Activated CD4-positive, CD25-positive, alpha-beta regulatory T cell treated with anti-CD3 and anti-CD28 coated beads, Interleukin-2, amount 50 U/mL, for 72 hours (primary cell): ENCODE results near the gene COX5A.
"Not testable (repeated sequence)": the region's sequence is repeated elsewhere in the genome, so short reads cannot be mapped to it uniquely, and the experiment has no call there.

Experiments
- DNase-seq: peaks from one replicate; pipeline ENCODE4 v3.0.0; 2021

The COX5A gene

DNA sequence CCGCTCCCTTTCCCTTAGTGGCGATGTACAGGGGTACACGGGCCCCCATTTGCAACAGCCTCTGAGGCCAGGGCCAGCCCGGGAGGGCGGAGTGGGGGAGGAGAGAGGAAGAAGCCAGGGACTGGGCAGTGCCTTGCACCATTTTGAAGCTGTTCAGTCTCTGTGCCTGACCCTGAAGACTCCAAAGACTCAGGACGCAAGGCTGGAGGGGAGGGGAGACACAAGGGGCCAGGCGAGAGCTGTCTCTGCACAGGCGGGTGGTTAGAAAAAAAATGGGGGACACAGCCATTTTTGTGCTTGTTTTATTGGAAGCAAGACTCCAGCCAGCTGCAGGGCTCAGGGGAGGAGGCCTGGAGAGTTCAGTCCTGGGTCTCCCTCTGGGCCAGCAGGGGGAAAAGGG, 17.1 kb upstream of the COX5A start:
- DNase-seq, result no peak

DNA sequence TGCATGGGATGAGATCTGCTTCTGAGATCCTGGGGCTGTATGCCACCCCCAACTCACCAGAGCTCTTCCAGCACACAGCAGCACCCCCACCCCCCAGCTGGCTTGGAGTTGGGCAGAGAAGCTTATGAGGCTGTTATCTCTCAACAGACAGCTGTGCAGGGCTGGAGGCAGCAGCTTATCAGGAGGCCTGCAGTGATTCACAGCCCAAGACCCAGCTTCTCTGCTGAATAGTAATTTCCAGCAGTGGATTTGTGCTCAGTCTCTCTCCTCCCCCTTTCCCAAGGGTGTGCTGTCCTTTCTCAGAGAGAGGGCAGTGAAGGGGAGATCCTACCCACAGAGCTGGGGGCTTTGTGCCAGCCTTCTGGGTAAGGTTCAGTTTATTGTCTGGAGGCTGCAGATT, 16.6 kb upstream of the COX5A start:
- no peak for DNase-seq

DNA sequence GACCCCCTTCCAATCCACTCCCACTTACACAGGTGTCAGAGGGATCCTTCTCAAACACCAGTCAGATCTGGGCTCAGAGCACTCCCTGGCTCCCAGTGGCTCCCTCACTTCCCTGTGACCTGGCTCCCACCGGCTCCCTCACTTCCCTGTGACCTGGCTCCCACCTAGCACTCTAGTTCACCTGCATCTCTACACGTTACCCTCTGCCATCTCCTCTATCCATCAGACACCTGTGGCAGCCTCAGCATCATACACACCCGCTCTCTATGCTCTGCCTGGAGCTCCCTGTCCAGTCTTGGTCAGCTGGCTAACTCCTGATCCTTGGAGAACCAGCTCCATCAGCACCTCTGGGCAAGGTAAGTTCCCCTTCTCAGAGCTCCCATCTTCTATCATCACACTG, 13.1 kb upstream of the COX5A start:
- DNase-seq, result no peak

DNA sequence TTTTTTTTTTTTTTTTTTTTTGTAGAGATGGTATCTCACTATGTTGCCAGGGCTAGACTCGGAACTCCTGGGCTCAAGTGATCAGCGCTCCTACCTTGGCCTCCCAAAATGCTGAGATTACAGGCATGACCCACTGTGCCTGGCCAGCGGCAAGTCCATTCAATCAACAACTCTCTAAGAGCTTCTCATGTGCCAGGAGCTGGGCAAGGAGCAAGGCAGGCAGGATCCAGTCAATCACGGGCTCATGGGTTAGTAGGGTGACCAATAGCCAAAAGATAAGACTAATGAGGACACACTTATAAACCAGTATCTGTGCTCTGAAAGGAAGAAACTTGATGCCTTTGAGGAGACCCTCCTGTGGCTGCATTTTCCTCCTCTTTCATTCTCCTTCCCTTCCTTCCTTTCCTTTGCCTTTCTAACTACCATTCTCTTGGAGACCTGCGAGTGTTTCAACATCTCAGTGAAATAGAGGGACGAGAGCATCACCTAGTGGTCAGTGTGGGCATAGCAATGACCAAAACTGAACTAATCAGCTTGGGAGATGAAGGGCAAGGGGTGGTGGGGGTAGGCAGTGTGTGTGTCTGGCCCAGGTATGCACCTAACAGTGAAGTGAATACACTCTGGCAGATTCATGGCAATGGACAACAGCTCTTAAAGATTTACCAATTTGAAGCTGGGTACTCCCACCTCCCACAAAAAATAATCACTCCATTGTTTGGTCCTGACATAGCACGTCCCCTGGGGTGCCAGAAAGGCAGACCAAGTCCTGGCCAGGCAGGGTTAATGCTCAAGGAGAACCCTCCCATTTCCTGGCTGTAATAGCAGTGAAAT, 12.4 kb upstream of the COX5A start:
- DNase-seq, result peak; percentile 80

DNA sequence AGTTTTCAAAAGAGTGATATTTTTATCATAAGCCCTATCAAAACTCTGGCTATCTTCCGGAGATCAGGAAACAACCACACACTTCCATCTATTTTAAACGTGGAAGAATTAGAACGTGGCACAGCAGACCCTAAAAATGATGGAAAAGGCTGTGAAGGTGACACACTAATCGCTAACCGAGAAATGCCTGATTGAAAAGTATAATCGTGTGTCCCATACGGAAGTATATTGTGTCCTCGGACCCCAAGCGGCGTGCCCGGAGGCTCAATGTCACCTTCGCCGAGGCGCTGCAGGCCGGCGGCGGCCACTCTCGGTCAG, 642 bp downstream of the COX5A start:
- DNase-seq, result no peak

DNA sequence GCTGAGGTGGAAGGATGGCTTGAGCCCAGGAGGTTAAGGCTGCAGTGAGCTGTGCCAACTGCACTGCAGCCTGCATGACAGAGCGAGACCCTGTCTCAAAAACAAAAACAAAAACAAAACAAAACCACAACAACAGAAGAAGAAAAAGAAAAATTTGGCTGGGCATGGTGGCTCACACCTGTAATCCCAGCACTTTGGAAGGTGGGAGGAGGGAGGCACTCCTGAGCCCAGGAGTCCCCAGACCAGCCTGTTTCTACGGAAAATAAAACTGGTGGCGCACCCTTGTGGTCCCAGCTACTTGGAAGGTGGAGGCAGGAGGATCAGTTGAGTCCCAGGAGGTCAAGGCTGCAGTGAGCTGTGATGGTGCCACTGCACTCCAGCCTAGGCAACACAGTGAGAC, 2.7 kb downstream of the COX5A start:
- DNase-seq, result not testable (repeated sequence)

DNA sequence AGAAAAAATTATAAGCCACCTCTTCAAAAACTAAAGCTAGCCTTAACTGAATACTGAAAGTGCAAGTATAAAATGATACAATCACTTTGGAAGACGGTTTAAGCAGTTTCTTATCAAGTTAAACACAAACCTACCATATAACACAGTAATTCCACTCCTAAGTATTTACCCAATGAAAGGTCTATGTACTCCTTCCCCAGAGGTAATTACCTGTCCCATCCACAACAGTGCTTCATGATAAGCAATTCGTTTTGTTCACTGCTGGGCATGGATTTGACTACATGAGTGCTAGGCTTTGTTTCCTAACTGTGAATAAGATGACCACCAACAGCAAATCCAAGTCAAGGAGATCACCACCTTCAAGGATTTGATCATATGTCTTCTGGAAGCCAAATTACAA, 4.3 kb downstream of the COX5A start:
- no peak for DNase-seq

DNA sequence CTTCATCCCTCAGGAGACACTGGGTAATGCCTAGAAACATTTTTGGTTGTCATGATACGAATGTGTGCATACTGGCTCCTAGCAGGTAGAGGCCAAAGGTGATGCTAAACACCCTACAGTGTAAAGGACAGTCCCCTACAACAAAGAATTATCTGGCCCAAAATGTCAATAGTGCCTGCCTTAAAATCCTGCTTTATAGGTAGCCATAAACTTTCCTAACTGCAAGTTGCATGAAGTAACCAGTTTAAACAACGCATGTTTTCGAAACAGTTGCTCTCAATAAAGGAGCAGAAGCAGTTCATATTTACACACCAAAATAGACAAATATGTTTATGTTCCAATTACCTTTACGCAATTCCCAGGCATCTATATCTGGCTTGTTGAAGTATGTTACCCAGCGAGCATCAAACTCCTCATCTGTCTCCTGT, 9.1 kb downstream of the COX5A start:
- no peak for DNase-seq

DNA sequence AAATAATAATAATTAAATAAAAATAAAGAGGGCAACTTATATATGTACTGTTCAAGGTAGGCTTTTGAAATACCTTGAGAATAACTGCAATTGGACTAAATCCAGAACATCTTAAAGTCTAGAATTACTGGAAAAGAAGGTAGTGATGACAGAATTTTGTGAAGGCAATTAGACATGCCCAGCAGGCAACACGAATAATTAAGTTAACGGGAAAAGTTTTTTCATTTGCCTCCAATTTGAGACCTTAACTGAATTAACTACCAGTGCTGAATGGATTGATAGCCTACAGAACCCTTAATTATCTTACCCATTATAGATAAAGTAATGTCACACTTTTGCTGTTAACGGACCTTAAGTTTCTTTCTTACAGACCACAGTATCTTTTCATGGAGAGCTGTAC, 13.3 kb downstream of the COX5A start:
- DNase-seq, result no peak

DNA sequence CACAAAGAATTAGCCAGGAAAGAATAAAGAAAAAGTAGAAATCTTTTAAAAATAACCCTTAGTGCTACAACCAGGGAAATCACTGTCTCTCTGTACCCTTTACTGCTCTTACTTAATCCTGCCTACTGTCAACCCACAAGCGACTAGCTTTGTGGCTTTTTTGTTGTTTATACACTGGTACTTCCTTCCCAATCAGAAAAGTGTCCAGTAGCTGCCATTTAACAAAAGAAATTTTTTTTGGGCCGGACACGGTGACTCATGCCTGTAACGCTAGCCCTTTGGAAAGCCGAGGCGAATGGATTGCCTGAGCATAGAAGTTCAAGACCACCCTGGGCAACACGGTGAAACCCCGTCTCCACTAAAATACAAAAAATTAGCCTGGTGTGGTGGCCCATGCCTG, 17.4 kb downstream of the COX5A start:
- DNase-seq, result no peak

DNA sequence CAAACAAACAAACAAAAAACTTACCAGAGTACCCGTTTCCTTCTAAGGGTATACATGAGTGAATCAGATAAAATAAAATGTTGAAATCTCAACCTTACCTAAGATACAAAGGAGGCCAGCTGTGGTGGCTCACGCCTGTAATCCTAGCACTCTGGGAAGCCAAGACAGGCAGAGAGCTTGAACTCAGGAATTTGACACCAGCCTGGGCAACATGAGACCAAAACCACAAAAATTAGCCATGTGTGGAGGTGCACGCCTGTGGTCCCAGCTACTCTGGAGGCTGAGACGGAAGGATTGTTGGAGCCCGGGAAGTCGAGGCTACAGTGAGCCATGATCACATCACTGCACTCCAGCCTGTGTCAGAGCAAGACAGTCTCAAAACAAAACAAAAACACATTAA, 20.2 kb downstream of the COX5A start:
- DNase-seq, result no peak

DNA sequence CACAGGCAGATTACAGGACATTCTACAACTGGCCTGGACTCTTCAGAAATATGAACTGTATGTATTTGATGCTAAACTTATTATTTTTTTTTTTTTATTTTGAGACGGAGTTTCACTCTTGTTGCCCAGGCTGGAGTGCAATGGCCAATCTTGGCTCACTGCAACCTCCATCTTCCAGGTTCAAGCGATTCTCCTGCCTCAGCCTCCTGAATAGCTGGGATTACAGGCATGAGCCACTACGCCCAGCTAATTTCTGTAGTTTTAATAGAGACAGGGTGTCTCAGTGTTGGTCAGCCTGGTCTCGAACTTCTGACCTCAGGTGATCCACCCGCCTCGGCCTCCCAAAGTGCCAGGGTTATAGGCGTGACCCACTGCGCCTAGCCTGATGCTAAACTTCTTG, 24.1 kb downstream of the COX5A start:
- DNase-seq, result not testable (repeated sequence)

DNA sequence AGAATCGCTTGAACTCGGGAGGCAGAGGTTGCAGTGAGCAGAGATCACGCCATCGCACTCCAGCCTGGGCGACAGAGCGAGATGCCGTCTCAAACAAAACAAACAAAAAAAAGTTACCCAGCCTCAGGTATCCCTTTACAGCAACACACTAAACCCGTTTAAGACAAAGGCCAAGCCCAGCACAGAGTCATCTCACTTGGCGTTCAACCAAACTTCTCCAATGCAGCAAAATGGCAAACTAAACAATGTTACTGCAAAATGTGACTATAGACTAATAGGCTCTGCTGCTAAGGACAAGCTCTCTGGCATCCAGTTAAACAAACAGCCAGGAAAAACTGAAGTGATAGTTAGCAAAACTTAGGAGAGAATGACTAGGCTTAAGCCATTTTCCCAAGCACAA, 24.8 kb downstream of the COX5A start:
- DNase-seq, result no peak

DNA sequence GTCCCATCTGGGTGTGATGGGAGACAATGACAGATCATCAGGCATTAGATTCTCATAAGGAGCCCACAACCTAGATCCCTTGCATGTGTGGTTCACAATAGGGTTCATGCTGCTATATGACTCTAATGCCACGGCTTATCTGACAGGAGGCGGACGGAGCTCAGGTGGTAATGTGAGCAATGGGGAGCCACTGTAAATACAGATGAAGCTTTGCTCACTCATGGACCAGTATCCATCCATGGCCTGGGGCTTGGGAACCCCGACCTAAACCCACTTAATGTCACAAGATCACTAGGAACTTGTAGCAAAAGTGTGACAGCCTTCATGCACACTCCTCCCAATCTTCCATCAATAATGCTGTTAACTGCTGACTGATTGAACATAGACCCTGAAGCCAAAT, 29.2 kb downstream of the COX5A start:
- no peak for DNase-seq

DNA sequence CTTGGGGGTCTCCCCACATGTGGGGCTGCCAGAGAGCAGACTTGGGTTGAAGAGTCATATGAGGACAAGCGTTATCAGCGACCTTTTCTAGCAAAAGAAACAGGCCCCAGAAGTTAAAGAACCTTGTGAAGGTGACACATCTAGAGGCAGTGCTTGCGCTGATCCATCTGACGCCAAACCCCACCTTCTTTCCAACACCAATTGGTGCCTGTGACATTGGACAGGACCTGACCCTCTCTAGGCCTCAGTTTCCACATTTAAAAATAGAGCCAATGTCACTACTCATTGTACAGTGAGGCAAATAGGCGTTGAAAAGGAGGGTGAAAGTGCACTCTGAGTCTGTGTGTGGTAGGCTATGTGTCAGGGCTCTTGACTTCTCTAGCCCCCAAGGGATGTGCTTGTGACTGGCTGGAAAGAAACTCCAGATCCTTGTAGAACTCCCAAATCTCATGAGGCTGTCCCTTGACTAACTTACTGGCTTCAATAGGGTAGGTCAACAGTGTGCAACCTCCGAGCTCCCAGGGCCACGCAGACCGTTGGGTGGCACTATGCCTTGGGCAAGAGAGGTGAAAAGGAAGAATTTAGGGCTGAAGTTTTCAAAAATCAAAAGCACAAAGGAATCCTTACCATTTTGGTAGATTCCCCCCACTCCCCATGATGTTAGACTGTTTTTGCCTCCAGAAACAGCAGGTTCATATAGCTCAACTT, 30.6 kb downstream of the COX5A start:
- DNase-seq, result no peak

DNA sequence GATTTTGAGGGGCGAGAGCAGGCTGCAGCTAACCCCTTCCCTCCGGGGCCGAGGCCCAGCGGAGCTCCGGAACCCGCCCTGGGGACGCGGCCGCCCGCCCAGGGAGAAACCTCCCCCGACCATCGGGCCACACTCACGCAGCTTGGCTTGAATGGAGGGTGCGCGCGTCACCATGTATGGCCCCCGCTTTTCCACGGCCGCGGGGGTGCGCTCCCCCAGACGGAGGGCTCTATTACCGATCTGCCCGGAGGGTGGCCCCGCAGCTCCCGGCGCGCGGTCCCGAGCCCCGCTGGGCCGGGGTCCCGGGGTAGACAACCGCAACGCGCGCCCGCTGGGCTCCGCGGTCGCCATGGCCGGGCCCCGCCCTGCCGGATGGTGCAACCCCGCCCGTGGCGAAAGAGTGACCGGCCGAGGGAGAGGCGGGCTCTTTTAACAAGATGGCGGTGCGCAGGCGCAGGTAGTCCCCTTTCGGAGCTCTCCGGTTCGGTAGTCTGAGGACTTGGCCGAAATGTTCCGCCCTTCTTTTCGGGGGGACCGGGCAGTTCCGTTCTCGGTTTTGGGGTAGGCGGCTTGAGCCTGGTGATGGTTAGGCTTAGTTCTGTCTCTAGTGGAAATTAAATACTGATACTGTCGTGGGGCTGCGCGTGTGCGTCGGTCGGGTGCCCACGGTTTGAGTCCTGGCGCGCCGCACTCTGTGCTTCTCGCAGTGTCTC, 31.3 kb downstream of the COX5A start, which contains the start of gene FAM219B:
Gene FAM219B (minus strand): TSS at position 402 of the 713 bp plus-strand sequence. CDS start 51 bp downstream, at position 351.
- DNase-seq, result peak; percentile 88

DNA sequence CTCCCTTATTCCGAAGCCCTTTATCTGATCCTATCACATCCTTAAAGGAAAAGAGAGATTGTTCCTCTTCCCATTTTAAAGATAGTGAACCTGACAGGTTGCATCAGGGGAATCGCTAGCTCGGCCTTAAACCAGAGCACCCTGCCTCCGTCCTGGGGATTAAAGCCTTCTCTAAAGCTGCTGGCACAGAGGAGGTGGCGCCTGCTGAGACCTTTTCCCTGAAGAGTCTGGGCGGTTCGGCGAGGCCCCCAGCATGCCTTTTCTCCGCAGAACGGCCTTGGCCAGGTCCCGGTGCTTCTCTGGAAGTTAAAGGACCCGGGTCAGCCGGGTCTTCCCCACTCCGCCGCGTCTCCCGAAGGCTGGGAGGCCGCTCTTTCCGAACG, 31.8 kb downstream of the COX5A start:
- DNase-seq, result no peak

DNA sequence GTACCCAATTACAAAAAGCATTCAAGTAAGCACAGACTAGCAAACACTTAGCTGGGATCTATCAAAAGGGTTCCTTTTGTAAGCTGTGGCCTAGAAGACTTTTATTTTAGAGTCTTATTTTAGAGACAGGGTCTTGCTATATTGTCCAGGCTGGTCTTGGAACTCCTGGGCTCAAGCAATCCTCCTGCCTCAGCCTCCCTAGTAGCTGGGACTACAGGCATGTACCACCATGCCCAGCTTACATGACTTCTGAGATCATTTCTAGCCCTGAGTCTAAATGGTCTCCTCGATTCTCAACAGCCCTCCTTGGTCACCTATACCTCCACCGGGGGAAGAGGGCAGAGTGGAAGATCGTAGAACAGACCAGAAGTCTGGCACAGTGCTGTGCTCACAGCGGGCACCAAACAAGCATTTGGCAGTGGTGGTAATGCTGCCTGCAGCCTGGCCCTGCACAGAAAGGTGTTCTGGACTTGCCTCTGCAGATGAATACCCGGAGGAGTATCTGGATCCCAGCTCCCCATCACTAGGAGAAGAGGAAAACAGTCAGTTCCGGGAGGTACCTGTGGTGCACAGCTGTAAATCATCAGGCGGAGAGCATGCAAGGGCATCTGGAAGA, 33.6 kb downstream of the COX5A start:
- no peak for DNase-seq

DNA sequence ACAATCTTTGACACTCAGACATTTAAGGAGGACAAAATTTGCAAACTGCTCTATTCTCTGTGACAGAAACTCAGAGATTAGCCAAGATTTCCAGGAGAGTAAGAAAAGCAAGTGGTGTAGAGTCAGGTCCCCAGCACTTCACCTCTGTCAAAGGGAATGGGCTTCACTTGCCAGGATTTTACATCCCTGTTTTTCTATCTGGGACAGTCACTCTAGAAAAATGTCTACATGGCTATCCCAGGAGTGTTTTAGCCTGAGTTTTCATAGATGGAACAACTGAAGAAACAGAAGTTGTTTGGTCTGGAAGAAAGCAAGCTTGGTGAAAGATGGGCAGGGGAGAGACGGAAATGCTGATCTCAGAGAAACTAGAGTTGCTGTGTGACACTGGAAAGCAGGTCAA, 34.2 kb downstream of the COX5A start:
- DNase-seq, result no peak

DNA sequence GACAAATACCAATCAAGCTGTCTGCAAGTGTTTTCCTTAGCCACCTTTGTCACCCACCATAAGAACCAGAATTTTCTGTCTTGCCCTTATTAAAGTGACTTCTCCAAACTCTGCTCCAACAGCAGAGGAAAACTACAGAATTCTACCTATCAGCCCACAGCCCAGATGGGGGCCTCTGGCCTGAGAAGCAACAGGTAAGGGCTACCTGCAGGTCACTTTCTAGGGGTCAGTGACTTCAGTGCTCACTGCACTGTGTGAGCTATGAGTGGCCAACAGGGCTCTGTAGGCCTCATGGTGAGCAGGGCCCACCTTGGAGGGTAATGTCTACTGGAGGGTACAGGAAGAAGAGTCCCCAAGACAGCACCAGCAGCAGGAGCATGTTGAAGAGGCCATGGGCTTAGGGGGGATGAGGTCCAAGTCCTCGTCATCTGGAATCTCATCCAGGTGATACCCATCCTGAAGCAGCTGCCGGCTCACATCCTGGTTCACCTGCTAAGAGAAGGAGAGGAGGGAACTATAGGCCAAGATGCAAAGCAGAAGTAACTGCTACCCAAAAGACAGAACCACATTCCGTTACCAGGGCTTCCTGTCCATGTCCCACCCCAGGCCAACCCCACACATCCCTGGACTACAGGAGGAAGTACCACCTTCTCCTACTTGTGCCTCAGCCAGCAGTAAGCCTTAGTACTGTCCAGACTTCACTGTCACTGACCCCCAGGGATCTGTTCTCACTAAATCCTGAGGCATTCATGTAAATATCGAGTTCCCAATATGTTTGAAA, 35.4 kb downstream of the COX5A start:
- no peak for DNase-seq

DNA sequence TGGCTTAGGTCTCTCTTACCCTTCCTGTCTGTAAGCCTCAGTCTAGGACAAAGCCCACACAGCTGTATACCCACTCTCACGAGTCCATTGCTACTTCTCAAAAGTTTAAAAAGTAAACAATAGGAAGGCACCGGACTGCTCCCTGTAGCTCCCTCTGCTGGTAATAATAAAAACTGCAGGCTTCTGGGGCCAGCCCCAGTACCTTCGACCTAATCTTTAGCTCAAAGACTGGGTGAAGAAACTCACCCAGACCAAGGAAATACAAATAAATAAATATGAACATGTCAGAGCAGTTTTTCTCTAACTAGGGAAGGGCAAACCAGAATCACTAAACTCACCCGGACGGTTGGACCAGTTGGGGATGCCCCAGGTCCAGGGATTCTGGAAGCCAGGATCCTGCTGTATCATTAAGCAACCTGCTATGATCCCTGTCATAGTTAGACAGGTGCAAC, 36.2 kb downstream of the COX5A start:
- peak; percentile 62 for DNase-seq

DNA sequence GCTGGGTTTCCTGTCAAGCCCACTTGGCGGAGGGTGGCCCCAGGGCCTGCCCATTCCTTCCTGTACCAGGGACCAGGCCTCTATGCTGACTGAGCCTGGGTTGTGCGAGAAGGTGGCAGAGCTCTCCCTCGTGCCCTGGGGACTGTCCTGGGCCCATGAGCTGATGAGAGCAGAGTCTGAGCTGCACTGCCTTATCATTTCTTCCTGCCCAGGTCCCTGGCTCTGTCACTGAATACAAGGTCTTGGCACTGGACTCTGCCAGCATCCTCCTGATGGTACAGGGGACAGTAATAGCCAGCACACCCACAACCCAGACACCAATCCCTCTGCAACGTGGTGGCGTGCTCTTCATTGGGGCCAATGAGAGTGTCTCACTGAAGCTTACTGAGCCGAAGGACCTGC, 40.6 kb downstream of the COX5A start:
- DNase-seq, result no peak

DNA sequence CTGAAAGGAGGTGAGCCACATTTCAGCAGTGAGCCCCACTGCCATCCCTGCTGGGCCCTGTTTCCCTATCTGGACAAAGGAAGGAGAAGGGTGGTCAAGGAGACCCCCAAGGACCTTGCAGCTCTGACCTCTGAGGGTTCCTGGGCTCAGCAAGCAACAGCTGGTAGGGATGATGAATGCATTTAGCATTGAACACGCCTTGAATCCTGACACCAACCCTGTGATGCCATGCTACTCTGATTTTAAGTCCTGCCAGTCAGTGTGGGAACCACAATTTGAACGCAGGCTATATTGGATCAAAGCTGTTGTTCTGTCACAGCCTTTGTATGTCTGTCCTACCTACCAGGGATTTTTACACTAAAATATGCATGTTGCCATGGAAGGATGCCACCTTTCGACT, 41.6 kb downstream of the COX5A start:
- DNase-seq, result no peak
